Stimulated activated CD8-positive, alpha-beta memory T cell treated with anti-CD3 and anti-CD28 coated beads, Interleukin-12 subunit alpha, Interleukin-12 subunit beta, amount 100 ng/mL, for 1 hour (primary cell): ENCODE measurements around the gene PHF20.
"Not testable (repeated sequence)": the region's sequence is repeated elsewhere in the genome, so short reads cannot be mapped to it uniquely, and the experiment has no call there.

Experiments
- DNase-seq: peaks from one replicate; pipeline ENCODE4 v3.0.0-alpha.2; 2020; ENCODE audit warnings: low read depth

The PHF20 gene

GRCh38 chr20:35929301-35929700 is 157.5 kb downstream of the PHF20 start:
- no peak for DNase-seq

DNA sequence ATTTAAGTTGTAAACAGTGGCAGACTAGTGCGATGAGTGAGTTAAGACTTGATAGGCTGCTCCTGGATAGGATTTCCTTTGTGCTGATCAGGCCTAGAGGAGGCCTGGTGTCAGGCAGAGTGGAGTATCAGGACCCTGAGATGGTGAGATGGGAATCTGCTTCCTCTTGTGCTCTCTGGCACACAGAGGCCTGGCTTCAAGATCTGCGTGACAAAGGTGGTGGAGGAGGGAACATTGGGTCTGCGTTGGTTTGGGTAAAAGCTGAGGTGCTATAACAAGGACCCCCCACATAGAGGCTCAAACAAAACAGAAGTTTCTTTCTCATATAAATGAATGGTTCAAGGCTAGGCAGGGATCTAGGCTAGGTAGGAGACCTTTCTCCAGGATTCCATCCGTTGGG is 162.2 kb downstream of the PHF20 start:
- no peak for DNase-seq

- DNase-seq = no peak
Observed at GRCh38 chr20:35939264-35939663, 167.4 kb downstream of the PHF20 start.

GRCh38 chr20:35941620-35942019 is 169.8 kb downstream of the PHF20 start:
- DNase-seq = no peak

GRCh38 chr20:35942243-35942642 is 170.4 kb downstream of the PHF20 start:
- no peak for DNase-seq

GRCh38 chr20:35947489-35947888 is 175.7 kb downstream of the PHF20 start:
- no peak for DNase-seq

GRCh38 chr20:35947907-35948306 is 176.1 kb downstream of the PHF20 start:
- DNase-seq = no peak

GRCh38 chr20:35950093-35950492 is 178.3 kb downstream of the PHF20 start:
- no peak for DNase-seq

- not testable (repeated sequence) for DNase-seq
Observed at GRCh38 chr20:35952080-35952479, 180.3 kb downstream of the PHF20 start.

GRCh38 chr20:35952480-35953386 is 180.9 kb downstream of the PHF20 start:
- no peak for DNase-seq

DNA sequence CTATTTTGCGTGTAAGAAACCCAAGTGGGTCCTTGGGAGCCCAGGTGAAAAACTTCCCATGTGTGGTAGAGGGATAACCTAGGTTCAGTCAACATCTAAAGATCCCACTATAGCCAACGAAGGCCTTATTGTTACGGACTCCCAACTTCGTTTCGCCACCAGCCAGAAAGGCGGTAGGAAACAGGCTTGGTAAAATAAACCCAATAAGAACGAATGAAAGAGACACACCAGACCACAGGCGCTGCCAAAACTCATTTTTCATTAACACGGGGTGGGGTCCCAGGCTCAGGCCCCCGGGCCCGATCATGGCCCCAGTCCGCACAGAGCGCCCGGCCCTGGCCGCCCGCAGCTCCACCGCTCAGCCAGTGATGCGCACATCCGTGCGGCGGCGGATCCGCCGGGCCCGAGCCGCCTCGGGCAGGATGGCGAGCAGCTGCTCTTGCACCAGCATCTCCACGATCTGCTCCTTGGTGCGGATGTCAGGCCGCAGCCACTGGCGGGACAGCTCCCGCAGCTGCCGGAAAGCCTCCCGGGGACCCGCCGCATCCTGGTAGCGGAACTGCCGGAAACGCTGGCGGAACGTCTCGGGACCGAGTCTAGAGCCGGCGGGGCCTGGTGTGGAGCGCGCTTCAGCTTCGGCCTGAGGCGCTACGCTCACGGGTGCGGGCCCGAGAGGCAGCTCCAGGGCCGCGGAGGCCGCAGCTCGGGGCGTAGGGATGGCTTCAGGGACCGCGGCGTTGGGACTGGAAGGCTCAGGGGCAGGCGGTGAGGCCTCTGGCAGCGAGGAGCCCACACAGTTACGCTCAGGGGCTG is 181.8 kb downstream of the PHF20 start:
- DNase-seq = peak; percentile 44

DNA sequence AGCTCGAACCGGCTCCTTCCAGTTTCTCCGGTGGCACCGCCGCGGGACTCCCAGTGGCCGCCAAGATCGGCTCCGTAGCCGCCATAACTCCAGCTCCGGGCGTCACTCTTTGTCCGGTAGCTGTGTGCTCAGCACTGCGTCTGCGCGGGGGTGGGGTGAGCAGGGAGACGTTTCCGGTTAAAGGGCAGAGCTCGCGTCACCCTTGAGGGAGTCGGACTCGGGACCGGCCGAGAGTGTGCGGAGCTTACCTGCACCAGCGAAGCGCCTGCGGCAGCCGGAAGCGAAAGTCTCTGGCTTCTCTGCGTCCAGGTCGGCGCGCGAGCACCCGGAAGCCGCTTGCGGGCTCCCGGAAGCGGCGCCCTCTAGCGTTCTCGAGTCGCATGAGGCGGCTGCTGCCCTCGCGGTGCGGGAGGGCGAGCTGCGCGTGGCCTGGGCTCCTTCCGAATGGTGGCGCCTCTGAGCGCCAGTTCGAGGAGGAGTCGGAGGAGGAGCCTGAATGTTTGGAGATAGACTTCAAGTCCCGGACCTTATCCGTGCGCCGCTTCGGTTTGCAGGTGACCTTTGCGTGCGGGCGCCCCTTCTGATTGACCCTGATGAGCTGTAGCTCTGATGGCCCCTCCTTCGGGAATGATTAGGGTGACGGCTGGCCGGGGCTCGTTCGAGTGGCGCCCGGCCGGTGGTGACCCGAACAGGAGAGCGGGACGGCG is 182.5 kb downstream of the PHF20 start, which contains the start of gene SCAND1:
Gene SCAND1 (minus strand): TSS at position 303 of the 707 bp plus-strand sequence. CDS start 218 bp downstream, at position 85.
- DNase-seq = peak; percentile 92

GRCh38 chr20:35954907-35955251 is 183.1 kb downstream of the PHF20 start:
- no peak for DNase-seq

DNA sequence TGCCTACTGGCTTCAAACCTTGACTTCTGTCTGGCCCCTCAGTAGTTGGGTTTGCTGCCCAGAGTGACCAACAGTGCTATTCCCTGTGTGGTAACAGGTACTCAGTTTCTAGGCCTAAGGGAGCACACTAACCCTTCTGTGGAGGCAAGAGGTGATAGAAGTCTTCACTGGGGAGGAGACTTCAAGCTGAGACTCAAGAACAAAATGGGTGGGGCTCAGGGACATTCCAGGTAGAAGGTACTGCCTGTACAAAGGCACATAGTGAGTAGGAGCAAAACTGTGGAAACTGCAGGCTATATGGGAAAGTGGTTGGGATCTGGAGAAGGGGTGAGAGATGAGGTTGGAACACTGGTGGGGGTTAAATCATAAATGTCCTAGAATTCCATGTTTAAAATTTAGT is 184.8 kb downstream of the PHF20 start:
- no peak for DNase-seq

DNA sequence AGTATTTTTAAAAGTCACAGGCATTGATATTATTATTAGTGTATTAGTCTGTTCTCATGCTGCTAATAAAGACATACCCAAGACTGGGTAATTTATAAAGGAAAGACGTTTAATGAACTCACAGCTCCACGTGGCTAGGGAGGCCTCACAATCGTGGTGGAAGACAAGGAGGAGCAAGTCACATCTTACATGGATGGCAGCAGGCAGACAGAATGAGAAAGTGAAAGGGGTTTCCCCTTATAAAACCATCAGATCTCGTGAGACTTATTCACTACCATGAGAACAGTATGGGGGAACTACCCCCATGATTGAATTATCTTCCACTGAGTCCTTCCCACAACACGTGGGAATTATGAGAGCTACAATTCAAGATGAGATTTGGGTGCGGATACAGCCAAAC is 187.5 kb downstream of the PHF20 start:
- DNase-seq = not testable (repeated sequence)

- no peak for DNase-seq
Observed at GRCh38 chr20:35963878-35964277, 192.1 kb downstream of the PHF20 start.

- no peak for DNase-seq
Observed at GRCh38 chr20:35967979-35968640, 196.3 kb downstream of the PHF20 start, which contains the start of gene CNBD2. TSS of gene CNBD2 (plus strand) at chr20:35968590. CDS start at chr20:35968763, 173 bp downstream.

- no peak for DNase-seq
Observed at GRCh38 chr20:35968930-35969329, 197.1 kb downstream of the PHF20 start.

- DNase-seq = no peak
Observed at GRCh38 chr20:35971981-35972380, 200.2 kb downstream of the PHF20 start.

GRCh38 chr20:35972462-35972861 is 200.6 kb downstream of the PHF20 start:
- DNase-seq = no peak

GRCh38 chr20:35974256-35974655 is 202.4 kb downstream of the PHF20 start:
- DNase-seq = no peak
